Esophagus squamous epithelium (tissue), 4 donors: ENCODE data around the gene TAC1.

Experiments used
- POLR2A ChIP-seq, 4 donors: fragments of 450-650 bp; IDR thresholded peaks; one replicate each; pipeline ENCODE4 v1.6.1; 2017; ENCODE audit warnings: antibody characterized with exemption in 4 of 4, mild to moderate bottlenecking in 4 of 4, moderate library complexity in 3 of 4
- TF ChIP-seq, protein P1 (sequence below), 6 experiments: fragments of 450-650 bp in 4 of 6; fragments of 200-600 bp in 2 of 6; sonication (generic) in 2 of 6; IDR thresholded peaks; one replicate each; pipeline ENCODE4 v1.5.1; 2016 to 2019; ENCODE audit warnings: antibody characterized with exemption in 6 of 6, mild to moderate bottlenecking in 4 of 6, moderate library complexity in 4 of 6

DNA sequence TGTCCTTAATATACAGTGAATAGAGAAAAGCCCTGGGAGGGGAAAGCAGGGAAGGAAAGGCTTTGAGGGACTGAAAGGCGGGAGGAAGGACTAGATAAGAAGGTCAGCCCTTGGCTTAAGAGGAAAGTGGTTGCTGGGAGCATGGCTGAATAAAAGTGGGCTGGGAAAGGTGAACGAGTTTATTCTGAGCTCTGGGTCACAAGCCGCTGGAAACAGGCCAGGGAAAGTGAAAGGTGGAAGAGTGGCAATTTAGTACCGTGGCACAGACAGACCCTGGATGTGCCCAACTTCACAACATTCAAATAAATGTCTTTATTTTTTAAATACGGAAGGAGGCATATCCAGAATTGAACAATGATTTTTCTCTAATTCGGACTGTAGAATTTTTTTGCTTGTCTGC is 39.7 kb downstream of the TAC1 start:
- TF ChIP-seq, protein P1, sequence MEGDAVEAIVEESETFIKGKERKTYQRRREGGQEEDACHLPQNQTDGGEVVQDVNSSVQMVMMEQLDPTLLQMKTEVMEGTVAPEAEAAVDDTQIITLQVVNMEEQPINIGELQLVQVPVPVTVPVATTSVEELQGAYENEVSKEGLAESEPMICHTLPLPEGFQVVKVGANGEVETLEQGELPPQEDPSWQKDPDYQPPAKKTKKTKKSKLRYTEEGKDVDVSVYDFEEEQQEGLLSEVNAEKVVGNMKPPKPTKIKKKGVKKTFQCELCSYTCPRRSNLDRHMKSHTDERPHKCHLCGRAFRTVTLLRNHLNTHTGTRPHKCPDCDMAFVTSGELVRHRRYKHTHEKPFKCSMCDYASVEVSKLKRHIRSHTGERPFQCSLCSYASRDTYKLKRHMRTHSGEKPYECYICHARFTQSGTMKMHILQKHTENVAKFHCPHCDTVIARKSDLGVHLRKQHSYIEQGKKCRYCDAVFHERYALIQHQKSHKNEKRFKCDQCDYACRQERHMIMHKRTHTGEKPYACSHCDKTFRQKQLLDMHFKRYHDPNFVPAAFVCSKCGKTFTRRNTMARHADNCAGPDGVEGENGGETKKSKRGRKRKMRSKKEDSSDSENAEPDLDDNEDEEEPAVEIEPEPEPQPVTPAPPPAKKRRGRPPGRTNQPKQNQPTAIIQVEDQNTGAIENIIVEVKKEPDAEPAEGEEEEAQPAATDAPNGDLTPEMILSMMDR (IDR thresholded peaks at IDR 0.05) = no peak
- no peak for TF ChIP-seq POLR2A (IDR thresholded peaks at IDR 0.05)
